Measurements from ENCODE around the gene EXTL1. TPM values are rescaled to one million over a fixed set of nuclear protein-coding genes. Genes with fewer than 3 reads are reported as not detected.

EXTL1 gene
- total and polyA plus RNA-seq, 2 donors (not counting 3 experiments of a cell fraction or from before 2014, with no cell fraction given): not detected

- FAIRE-seq (no peak), DNase-seq (ENCODE audit: low read depth, low spot score) (no peak)
- no peak overlapping the region for H2AFZ ChIP-seq (ENCODE audit: low read depth, low read length)
- ChIA-PET CTCF (interaction anchor here (3.6 to 10.2 kb wide), 2 partner anchors 11 to 94 kb away, joined by 10 to 404 read pairs; partner anchors contain the start of gene STMN1), POLR2A (no interaction called here)
- intact Hi-C loops (cut with micrococcal nuclease): no loop called here
- no peak for TF ChIP-seq MAX (IDR thresholded peaks at IDR 0.05; ENCODE audit: insufficient read depth, insufficient read length)
- TF ChIP-seq FOS (IDR thresholded peaks at IDR 0.05; ENCODE audit: borderline replicate concordance, insufficient read depth, low read length): no peak
- no peak for TF ChIP-seq MYC (IDR thresholded peaks at IDR 0.05; ENCODE audit: low read depth, low read length)
- TF ChIP-seq GATA2 (IDR thresholded peaks at IDR 0.05; ENCODE audit: insufficient read depth, insufficient read length, low read depth, low read length): no peak
- no peak for TF ChIP-seq JUN (IDR thresholded peaks at IDR 0.05; ENCODE audit: borderline replicate concordance, insufficient read depth, insufficient read length, low read depth)
- no peak for TF ChIP-seq CTCF (IDR thresholded peaks at IDR 0.05; ENCODE audit: extremely low read depth in 1 of 2, insufficient read depth in 1 of 2, low read depth in 1 of 2, low read length in 2 of 2)
- no peak for TF ChIP-seq EZH2 (IDR thresholded peaks at IDR 0.05; ENCODE audit: borderline replicate concordance, low read depth, low read length, severe bottlenecking)
- no peak for TF ChIP-seq POLR2AphosphoS5 (IDR thresholded peaks at IDR 0.05; ENCODE audit: insufficient read depth, low read depth, low read length)
- no peak for TF ChIP-seq POLR2A (IDR thresholded peaks at IDR 0.05; ENCODE audit: low read depth, low read length)
- no peak overlapping the region for H3K27ac ChIP-seq (ENCODE audit: insufficient read depth, low read depth, low read length)
- H3K9ac ChIP-seq (replicated peaks; ENCODE audit: extremely low read depth, insufficient read depth, low read length): no peak overlapping the region
- H3K9me3 ChIP-seq (replicated peaks; ENCODE audit: control insufficient read depth, insufficient read depth, low read length): no peaks in the 10 kb centered on the region
- H3K4me1 ChIP-seq (ENCODE audit: control insufficient read depth, extremely low read depth, insufficient read depth, low read length): peaks cover 10% of the 10 kb centered on the region
- no peaks in the 10 kb centered on the region for H3K9me1 ChIP-seq (replicated peaks; ENCODE audit: control insufficient read depth, extremely low read depth, insufficient read depth, low read length)
- no peaks in the 10 kb centered on the region for H3K79me2 ChIP-seq (ENCODE audit: control insufficient read depth, insufficient read depth, low read length)
- H3K4me3 ChIP-seq (replicated peaks in 1 of 3; ENCODE audit: insufficient read depth in 1 of 3, low read depth in 1 of 3, low read length in 3 of 3): no peak overlapping the region
- no peak overlapping the region for H3K4me2 ChIP-seq (ENCODE audit: insufficient read depth, low read length)
- dilution Hi-C loops (cut with MboI; ENCODE audit: extremely low pct_ligation_motif_present, low sequenced_read_pairs): loop anchor here (25.0 kb wide), 1 partner anchor 105 kb away; the partner anchor contains the start of gene PAQR7
- H3K27me3 ChIP-seq (ENCODE audit: control insufficient read depth in 2 of 2, insufficient read depth in 2 of 2, low read length in 2 of 2): no peaks in the 10 kb centered on the region
- no TSS peak for BruUV-seq (replicated peaks)
- no peaks in the 10 kb centered on the region for H3K36me3 ChIP-seq (ENCODE audit: control insufficient read depth in 2 of 2, extremely low read depth in 1 of 2, insufficient read depth in 2 of 2, low read length in 2 of 2)
- no peaks in the 10 kb centered on the region for H4K20me1 ChIP-seq (replicated peaks; ENCODE audit: control insufficient read depth, extremely low read depth, insufficient read depth, low read length)
Measured at GRCh38 chr1:25992689-25993171, 28.8 kb upstream of the EXTL1 start.
